ENCODE data around the gene ATP6V1G3. TPM values are rescaled to one million over a fixed set of nuclear protein-coding genes. Genes with fewer than 3 reads are reported as not detected.
"Not testable (repeated sequence)": the region's sequence is repeated elsewhere in the genome, so short reads cannot be mapped to it uniquely, and the experiment has no call there.

ATP6V1G3 gene
- total and polyA plus RNA-seq, 2 donors = not detected

DNA sequence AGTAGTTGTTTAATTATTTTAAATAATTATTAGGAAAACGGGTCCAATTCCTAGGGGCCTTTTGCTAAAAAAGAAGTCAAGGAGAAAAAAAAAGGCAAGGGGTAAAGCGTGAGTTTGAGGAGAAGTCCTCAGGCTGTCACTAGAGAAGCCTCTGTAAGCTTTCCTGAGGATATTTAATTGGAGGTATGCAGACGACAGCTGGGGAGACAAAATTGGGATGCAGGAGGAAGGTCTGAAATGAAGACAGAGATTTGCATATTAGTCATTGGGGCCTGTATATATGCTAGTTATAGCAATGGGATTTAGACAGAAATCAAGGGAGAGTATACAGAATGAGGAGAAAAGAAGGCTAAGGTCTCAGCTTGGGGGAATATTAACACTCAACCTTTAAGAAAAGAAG is 8.6 kb downstream of the ATP6V1G3 start:
- no peak overlapping the region for H3K4me3 ChIP-seq (ENCODE audit: low read depth, low read length)
- H3K4me1 ChIP-seq (ENCODE audit: insufficient read depth) = no peaks in the 10 kb centered on the region
- no peak for DNase-seq (ENCODE audit: extremely low spot score)
- WGBS = 88% methylated on average over 3 of the region's 3 CpGs
- H3K27ac ChIP-seq (ENCODE audit: low read depth) = no peak overlapping the region
- no peaks in the 10 kb centered on the region for H3K36me3 ChIP-seq (ENCODE audit: insufficient read depth)

DNA sequence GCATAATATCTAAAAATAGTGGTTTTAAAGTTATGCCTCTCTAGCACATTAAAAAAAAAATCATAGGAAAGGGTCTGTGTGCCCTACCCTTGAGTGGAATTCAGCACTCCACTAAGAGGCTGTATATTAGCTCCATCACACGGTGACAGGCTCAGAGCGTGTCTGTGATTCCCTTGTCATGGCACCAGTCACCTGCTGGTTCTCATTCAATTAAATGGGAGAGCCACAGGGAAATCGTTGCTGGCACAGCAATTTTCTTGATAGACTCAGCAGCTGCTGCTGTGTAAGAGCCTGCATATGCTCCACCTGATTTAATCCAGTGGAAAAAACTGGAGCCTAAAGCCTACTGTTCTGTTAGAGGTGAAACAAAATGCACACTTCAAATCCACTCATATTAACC is 9.5 kb downstream of the ATP6V1G3 start:
- Histone ChIP-seq H3K4me3 (ENCODE audit: low read depth, low read length) (no peak overlapping the region), H3K36me3 (ENCODE audit: insufficient read depth) (no peaks in the 10 kb centered on the region), H3K4me1 (ENCODE audit: insufficient read depth) (no peaks in the 10 kb centered on the region), H3K27ac (ENCODE audit: low read depth) (no peak overlapping the region)
- WGBS = 65% methylated on average over 3 of the region's 3 CpGs
- DNase-seq (ENCODE audit: extremely low spot score) = no peak

GRCh38 chr1:198529414-198529813 is 11.1 kb downstream of the ATP6V1G3 start:
- DNase-seq (ENCODE audit: extremely low spot score) = no peak
- 17% methylated on average over 2 of the region's 2 CpGs for WGBS
- Histone ChIP-seq H3K27ac (ENCODE audit: low read depth) (no peak overlapping the region), H3K36me3 (ENCODE audit: insufficient read depth) (no peaks in the 10 kb centered on the region), H3K4me1 (ENCODE audit: insufficient read depth) (no peaks in the 10 kb centered on the region), H3K4me3 (ENCODE audit: low read depth, low read length) (no peak overlapping the region)

GRCh38 chr1:198528364-198528763 is 12.1 kb downstream of the ATP6V1G3 start:
- Histone ChIP-seq H3K4me3 (ENCODE audit: low read depth, low read length) (no peak overlapping the region), H3K36me3 (ENCODE audit: insufficient read depth) (no peaks in the 10 kb centered on the region), H3K4me1 (ENCODE audit: insufficient read depth) (no peaks in the 10 kb centered on the region), H3K27ac (ENCODE audit: low read depth) (no peak overlapping the region)
- no peak for DNase-seq (ENCODE audit: extremely low spot score)
- WGBS = 48% methylated on average over 1 of the region's 1 CpG

- no peak for DNase-seq (ENCODE audit: extremely low spot score)
- 51% methylated on average over 2 of the region's 2 CpGs for WGBS
- Histone ChIP-seq H3K27ac (ENCODE audit: low read depth) (no peak overlapping the region), H3K4me1 (ENCODE audit: insufficient read depth) (no peaks in the 10 kb centered on the region), H3K4me3 (ENCODE audit: low read depth, low read length) (no peak overlapping the region), H3K36me3 (ENCODE audit: insufficient read depth) (no peaks in the 10 kb centered on the region)
Measured at GRCh38 chr1:198524556-198524955, 15.9 kb downstream of the ATP6V1G3 start.

- WGBS = 81% methylated on average over 10 of the region's 10 CpGs
- DNase-seq (ENCODE audit: extremely low spot score); H3K36me3 ChIP-seq (ENCODE audit: insufficient read depth): not testable (repeated sequence)
Measured at GRCh38 chr1:198524127-198524526, 16.4 kb downstream of the ATP6V1G3 start.

GRCh38 chr1:198523182-198523950 is 17.1 kb downstream of the ATP6V1G3 start:
- no peaks in the 10 kb centered on the region for H3K4me1 ChIP-seq (ENCODE audit: insufficient read depth)
- no peak overlapping the region for H3K4me3 ChIP-seq (ENCODE audit: low read depth, low read length)
- H3K27ac ChIP-seq (ENCODE audit: low read depth) = no peak overlapping the region
- no peaks in the 10 kb centered on the region for H3K36me3 ChIP-seq (ENCODE audit: insufficient read depth)
- 74% methylated on average over 2 of the region's 2 CpGs for WGBS
- no peak for DNase-seq (ENCODE audit: extremely low spot score)

More at GRCh38 chr1:198524127-198524526, 16.4 kb downstream of the ATP6V1G3 start:
- H3K4me1 ChIP-seq (ENCODE audit: insufficient read depth); H3K27ac ChIP-seq (ENCODE audit: low read depth); H3K4me3 ChIP-seq (ENCODE audit: low read depth, low read length): not testable (repeated sequence)

GRCh38 chr1:198520524-198521254 is 19.8 kb downstream of the ATP6V1G3 start:
- no peak overlapping the region for H3K27ac ChIP-seq (ENCODE audit: low read depth)
- no peaks in the 10 kb centered on the region for H3K4me1 ChIP-seq (ENCODE audit: insufficient read depth)
- no peak overlapping the region for H3K4me3 ChIP-seq (ENCODE audit: low read depth, low read length)
- no peak for DNase-seq (ENCODE audit: extremely low spot score)
- no peaks in the 10 kb centered on the region for H3K36me3 ChIP-seq (ENCODE audit: insufficient read depth)
- WGBS = 69% methylated on average over 5 of the region's 5 CpGs

DNA sequence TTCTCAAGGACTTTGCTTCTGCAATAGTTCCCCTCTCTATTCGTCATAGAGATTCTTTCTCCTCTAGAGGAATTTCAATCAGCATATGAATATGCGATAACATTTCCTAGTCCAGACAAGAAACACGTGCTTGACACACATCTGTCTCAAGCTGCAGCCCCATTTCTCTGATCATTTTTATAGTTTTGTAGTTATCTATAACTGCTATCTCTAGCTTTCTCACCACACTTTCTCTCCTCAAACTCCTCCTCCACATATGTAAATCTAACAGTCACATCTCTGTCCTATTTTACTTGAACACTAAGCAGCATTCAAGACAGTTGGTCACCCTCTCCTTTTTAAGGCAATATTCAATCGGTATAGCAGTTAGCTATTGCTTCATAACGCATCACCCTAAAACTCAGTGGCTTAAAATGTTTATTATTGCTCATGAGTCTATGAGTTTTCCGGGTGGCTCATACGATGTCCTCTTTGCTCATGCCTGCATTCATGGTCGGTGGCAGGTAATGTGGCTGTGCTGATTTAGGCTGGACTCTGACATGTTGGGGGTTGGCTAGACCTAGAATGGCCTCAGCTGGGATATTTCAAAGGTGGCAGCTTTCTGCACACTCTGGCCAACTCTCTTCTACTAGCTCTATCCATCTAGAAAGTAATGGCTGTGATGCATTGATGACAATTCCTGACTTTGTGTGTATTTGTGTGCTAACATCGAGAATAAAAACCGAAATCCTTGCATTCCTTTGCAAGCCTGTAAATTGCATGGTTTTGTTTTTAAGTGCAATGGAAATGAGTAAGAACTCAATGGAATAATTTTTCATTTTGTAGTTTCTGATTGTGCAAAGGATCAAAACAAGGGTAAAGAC is 20.6 kb downstream of the ATP6V1G3 start:
- H3K36me3 ChIP-seq (ENCODE audit: insufficient read depth) = no peaks in the 10 kb centered on the region
- no peak overlapping the region for H3K27ac ChIP-seq (ENCODE audit: low read depth)
- 81% methylated on average over 10 of the region's 10 CpGs for WGBS
- DNase-seq (ENCODE audit: extremely low spot score) = no peak
- H3K4me1 ChIP-seq (ENCODE audit: insufficient read depth) = no peaks in the 10 kb centered on the region
- H3K4me3 ChIP-seq (ENCODE audit: low read depth, low read length) = no peak overlapping the region

GRCh38 chr1:198517623-198518199 is 22.8 kb downstream of the ATP6V1G3 start:
- no peaks in the 10 kb centered on the region for H3K4me1 ChIP-seq (ENCODE audit: insufficient read depth)
- H3K36me3 ChIP-seq (ENCODE audit: insufficient read depth) = no peaks in the 10 kb centered on the region
- no peak for DNase-seq (ENCODE audit: extremely low spot score)
- no peak overlapping the region for H3K4me3 ChIP-seq (ENCODE audit: low read depth, low read length)
- H3K27ac ChIP-seq (ENCODE audit: low read depth) = no peak overlapping the region

DNA sequence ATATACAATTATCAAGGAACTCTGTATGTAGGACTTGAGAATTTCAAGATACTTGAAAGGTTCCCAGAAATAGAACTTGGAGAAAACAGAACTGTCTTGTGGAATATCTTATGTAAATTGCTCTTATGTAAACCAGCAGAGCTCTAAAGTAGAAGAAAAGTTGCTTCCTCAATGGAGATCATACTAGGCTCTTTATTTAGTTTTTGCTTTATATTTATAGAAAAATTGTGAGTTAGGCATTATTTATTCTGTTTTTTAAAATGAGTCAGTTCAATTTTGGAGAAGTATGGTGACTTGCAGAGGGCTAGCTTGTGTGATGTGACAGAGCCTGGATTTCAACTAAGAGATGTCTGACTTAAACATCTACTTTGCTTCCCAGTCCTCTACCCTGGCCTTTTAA is 40.4 kb downstream of the ATP6V1G3 start:
- Histone ChIP-seq H3K4me3 (ENCODE audit: low read depth, low read length) (no peak overlapping the region), H3K4me1 (ENCODE audit: insufficient read depth) (no peaks in the 10 kb centered on the region), H3K27ac (ENCODE audit: low read depth) (no peak overlapping the region), H3K36me3 (ENCODE audit: insufficient read depth) (no peaks in the 10 kb centered on the region)
- DNase-seq (ENCODE audit: extremely low spot score) = no peak

DNA sequence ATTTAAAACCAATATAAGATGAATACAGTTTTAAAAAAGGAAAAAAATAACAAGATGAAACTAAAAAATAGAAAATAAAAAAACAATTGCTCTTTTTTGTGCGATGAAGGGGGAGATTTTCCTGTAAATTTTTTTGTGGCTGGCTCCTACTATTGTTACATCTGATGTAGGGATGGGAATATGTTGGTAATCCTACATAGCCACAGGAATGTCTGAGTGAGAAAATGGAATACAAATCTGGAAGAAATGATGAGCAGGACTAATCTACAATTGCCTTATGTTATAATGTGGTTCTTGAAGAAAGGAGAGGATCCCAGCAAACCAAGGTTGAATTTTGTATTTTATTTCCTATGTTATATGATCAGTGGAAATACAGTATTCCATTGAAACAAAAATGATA is 40.9 kb downstream of the ATP6V1G3 start:
- no peak for DNase-seq (ENCODE audit: extremely low spot score)
- Histone ChIP-seq H3K27ac (ENCODE audit: low read depth) (no peak overlapping the region), H3K4me3 (ENCODE audit: low read depth, low read length) (no peak overlapping the region), H3K36me3 (ENCODE audit: insufficient read depth) (no peaks in the 10 kb centered on the region), H3K4me1 (ENCODE audit: insufficient read depth) (no peaks in the 10 kb centered on the region)
- 93% methylated on average over 1 of the region's 1 CpG for WGBS

- no peak overlapping the region for H3K4me3 ChIP-seq (ENCODE audit: low read depth, low read length)
- WGBS = 85% methylated on average over 1 of the region's 1 CpG
- no peaks in the 10 kb centered on the region for H3K36me3 ChIP-seq (ENCODE audit: insufficient read depth)
- no peak for DNase-seq (ENCODE audit: extremely low spot score)
- H3K4me1 ChIP-seq (ENCODE audit: insufficient read depth) = no peaks in the 10 kb centered on the region
- H3K27ac ChIP-seq (ENCODE audit: low read depth) = no peak overlapping the region
Measured at GRCh38 chr1:198498881-198499280, 41.6 kb downstream of the ATP6V1G3 start.

Measured in urinary bladder (tissue), 4 donors.